ENCODE results near the gene ANKDD1B.
A peak's percentile ranks its signal among the peaks of the same experiment; 100 is the strongest.

Gene ANKDD1B

DNA sequence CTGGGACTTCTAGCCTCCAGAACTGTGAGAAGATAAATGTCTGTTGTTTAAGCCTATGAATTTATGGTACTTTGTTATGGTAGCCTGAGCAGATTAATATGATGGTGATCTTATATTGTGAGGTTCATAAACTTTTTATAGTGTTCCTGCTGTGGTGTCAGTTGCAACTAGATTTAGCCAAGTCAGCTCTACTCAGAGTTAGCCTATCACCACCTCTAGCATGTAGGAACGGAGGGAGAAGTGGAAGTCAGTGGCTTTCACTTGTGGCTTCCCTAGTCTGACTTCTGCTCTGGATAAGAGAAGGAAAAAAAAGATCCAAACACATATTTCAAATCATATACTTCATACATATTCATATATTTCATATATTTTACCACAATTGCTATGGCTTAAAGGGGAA is 99.4 kb downstream of the ANKDD1B start:
- TF ChIP-seq CTCF (IDR thresholded peaks at IDR 0.05; ENCODE audit: insufficient read depth, low read length, poor library complexity, severe bottlenecking): no peak
- Histone ChIP-seq H3K36me3 (ENCODE audit: control insufficient read depth, insufficient read depth, low read length) (peaks cover 5% of the 10 kb centered on the region; the same call in 1 of the 2 replicates), H3K4me3 (replicated peaks; ENCODE audit: low read depth, low read length) (no peak overlapping the region), H3K27me3 (replicated peaks; ENCODE audit: control insufficient read depth, insufficient read depth, low read length) (no peaks in the 10 kb centered on the region)
- no peak for DNase-seq (ENCODE audit: extremely low read depth, insufficient read length)

DNA sequence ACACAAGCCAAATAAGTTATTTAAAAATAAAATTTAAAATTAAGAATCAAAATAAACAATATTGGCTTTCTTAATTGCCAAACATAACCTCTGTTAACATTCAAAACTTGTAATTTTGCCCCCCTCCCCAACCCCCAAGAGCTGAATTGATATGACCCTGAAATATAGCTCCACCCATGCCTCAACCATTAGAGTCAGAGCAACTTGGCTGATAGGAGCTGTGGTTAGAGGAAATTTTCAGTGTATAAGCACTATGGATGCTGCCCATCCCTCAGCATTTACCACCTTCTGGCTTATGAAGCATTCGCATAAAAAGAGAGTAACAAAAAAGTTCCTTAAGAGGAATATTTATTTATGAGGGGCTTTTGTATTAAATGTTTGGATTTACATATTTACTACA is 99.9 kb downstream of the ANKDD1B start:
- no peaks in the 10 kb centered on the region for H3K27me3 ChIP-seq (replicated peaks; ENCODE audit: control insufficient read depth, insufficient read depth, low read length)

GRCh38 chr5:75712091-75712490 is 100.8 kb downstream of the ANKDD1B start:
- H3K36me3 ChIP-seq (ENCODE audit: control insufficient read depth, insufficient read depth, low read length): peaks cover 5% of the 10 kb centered on the region; the same call in 1 of the 2 replicates
- TF ChIP-seq CTCF (IDR thresholded peaks at IDR 0.05; ENCODE audit: insufficient read depth, low read length, poor library complexity, severe bottlenecking): no peak
- no peak overlapping the region for H3K4me3 ChIP-seq (replicated peaks; ENCODE audit: low read depth, low read length)
- DNase-seq (ENCODE audit: extremely low read depth, insufficient read length): no peak
- H3K27me3 ChIP-seq (replicated peaks; ENCODE audit: control insufficient read depth, insufficient read depth, low read length): no peaks in the 10 kb centered on the region

More for the DNA sequence above, 99.9 kb downstream of the ANKDD1B start:
- Histone ChIP-seq H3K36me3 (ENCODE audit: control insufficient read depth, insufficient read depth, low read length) (peaks cover 5% of the 10 kb centered on the region; the same call in 1 of the 2 replicates), H3K4me3 (replicated peaks; ENCODE audit: low read depth, low read length) (no peak overlapping the region)
- no peak for DNase-seq (ENCODE audit: extremely low read depth, insufficient read length)
- TF ChIP-seq CTCF (IDR thresholded peaks at IDR 0.05; ENCODE audit: insufficient read depth, low read length, poor library complexity, severe bottlenecking): no peak

DNA sequence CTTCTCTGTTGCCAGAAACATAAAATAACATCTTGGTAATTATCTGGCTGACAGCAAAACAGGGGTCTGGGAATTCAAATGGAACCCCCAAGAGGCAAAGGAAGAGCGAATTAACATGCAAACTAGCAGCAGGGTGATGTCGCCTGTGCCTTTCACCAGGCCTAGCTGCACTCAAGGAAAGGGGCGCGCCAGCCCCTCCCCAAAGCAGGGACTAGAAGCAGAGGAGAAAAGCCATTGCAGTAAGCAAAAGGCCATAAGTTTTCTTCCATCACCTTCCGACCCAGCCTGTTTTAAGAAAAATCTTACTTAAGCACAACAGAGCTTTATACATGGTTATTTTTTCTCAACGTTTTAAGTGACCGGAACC is 105.4 kb downstream of the ANKDD1B start:
- Histone ChIP-seq H3K4me3 (replicated peaks; ENCODE audit: low read depth, low read length) (peak overlapping the region; percentile 93), H3K36me3 (ENCODE audit: control insufficient read depth, insufficient read depth, low read length) (peaks cover 2% of the 10 kb centered on the region; the same call in 1 of the 2 replicates), H3K27me3 (replicated peaks; ENCODE audit: control insufficient read depth, insufficient read depth, low read length) (no peaks in the 10 kb centered on the region)
- TF ChIP-seq CTCF (IDR thresholded peaks at IDR 0.05; ENCODE audit: insufficient read depth, low read length, poor library complexity, severe bottlenecking): no peak
- no peak for DNase-seq (ENCODE audit: extremely low read depth, insufficient read length)

DNA sequence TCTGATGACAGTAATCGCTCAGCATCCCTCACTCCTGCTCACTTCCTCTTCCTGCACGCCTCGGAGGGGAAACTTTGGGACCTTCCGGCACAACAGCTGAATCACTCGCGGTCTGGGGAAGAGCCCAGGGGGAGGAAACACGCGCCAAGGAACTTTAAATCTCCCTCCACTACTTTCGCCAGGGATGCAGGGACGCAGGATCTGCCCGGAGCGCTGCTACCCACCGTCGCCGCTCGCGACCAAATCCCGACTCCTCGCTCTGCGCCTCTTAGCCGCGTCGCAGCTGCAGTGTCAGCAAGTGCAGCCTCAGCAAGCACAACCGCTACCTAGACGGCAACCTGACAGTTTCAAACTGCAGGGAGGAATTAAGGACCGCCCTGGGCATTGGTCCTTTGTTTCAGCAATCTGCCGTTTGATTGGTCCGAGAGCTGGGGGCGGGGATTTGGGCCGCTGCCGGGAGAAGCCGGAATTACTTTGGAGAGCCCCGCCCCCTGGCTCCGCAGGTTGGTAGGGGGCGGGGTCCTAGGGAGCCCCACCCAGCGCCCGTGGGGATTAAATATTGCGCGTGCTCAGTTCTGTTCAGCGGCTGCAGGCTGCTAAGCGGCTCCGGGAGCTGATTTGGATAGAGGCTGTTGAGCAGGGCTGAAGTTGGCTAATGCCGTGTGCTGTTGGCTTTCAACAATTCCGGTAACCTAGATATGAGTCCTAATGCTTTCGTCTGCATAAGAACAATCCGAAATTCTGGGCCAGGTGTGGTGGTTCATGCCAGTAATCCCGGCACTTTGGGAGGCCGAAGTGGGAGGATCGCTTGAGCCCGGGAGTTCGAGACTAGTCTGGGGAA is 106.0 kb downstream of the ANKDD1B start, which contains the start of gene POC5:
TSS of gene POC5 (minus strand) at position 356 of the 841 bp plus-strand sequence. CDS start 4,500 bp downstream, outside the sequence.
- TF ChIP-seq CTCF (IDR thresholded peaks at IDR 0.05; ENCODE audit: insufficient read depth, low read length, poor library complexity, severe bottlenecking): no peak
- Histone ChIP-seq H3K27me3 (replicated peaks; ENCODE audit: control insufficient read depth, insufficient read depth, low read length) (no peaks in the 10 kb centered on the region), H3K36me3 (ENCODE audit: control insufficient read depth, insufficient read depth, low read length) (peaks cover 2% of the 10 kb centered on the region; the same call in 1 of the 2 replicates), H3K4me3 (replicated peaks; ENCODE audit: low read depth, low read length) (peak within 1 kb of the TSS; percentile 93)
- peak; percentile 96 for DNase-seq (ENCODE audit: extremely low read depth, insufficient read length)
